ENCODE results near the gene RHOD. TPM values are rescaled to one million over a fixed set of nuclear protein-coding genes. Genes with fewer than 3 reads are reported as not detected.

The RHOD gene
- total and polyA plus RNA-seq, 2 of the 8 experiments (the other 6 are each of a cell fraction or from before 2014, with no cell fraction given): 12.1 to 17.6 TPM

GRCh38 chr11:67095214-67095507 is 38.5 kb downstream of the RHOD start (continued):
- no peak for TF ChIP-seq TCF12 (IDR thresholded peaks at IDR 0.05; ENCODE audit: low read depth, low read length)
- no peak for TF ChIP-seq GABPA (IDR thresholded peaks at IDR 0.05; ENCODE audit: borderline replicate concordance, insufficient read depth, low read length)
- no peak for TF ChIP-seq KDM1A (IDR thresholded peaks at IDR 0.05; ENCODE audit: borderline replicate concordance, low read length)

Measured in H1 (cell line).